Mucosa of rectum (tissue), 2 donors: ENCODE data around the gene OLFML1.
A peak's percentile ranks its signal among the peaks of the same experiment; 100 is the strongest.

ENCODE experiments used
- H3K27ac ChIP-seq, 2 donors: one replicate each; pipeline ENCODE4 v1.7.0; 2013; ENCODE audit warnings: inconsistent platforms in 2 of 2, low read depth in 2 of 2, low read length in 2 of 2
- H3K27me3 ChIP-seq, 2 donors: one replicate each; pipeline ENCODE4 v1.7.0; 2013; ENCODE audit warnings: low read length in 2 of 2; ENCODE audit not compliant: control insufficient read depth in 2 of 2, insufficient read depth in 2 of 2
- H3K36me3 ChIP-seq, 2 donors: one replicate each; pipeline ENCODE4 v1.7.0; 2013; ENCODE audit warnings: low read length in 2 of 2; ENCODE audit not compliant: control insufficient read depth in 2 of 2, insufficient read depth in 2 of 2
- H3K4me1 ChIP-seq, 2 donors: one replicate each; pipeline ENCODE4 v1.7.0; 2013; ENCODE audit warnings: low read length in 2 of 2, mild to moderate bottlenecking in 1 of 2; ENCODE audit not compliant: control insufficient read depth in 2 of 2, insufficient read depth in 2 of 2
- H3K4me3 ChIP-seq, 2 donors: one replicate each; pipeline ENCODE4 v1.7.0; 2013; ENCODE audit warnings: low read length in 2 of 2
- H3K9ac ChIP-seq, 2 donors: one replicate each; pipeline ENCODE4 v1.7.0; 2013; ENCODE audit warnings: low read length in 2 of 2, low read depth in 1 of 2, mild to moderate bottlenecking in 1 of 2
- H3K9me3 ChIP-seq, 2 donors: one replicate each; pipeline ENCODE4 v1.7.0; 2013; ENCODE audit warnings: low read length in 2 of 2; ENCODE audit not compliant: control insufficient read depth in 2 of 2
- donor health status: healthy.
- donor health status: Normal muscosa, but diverticular disease.

Gene OLFML1

GRCh38 chr11:7518811-7519562 is 33.7 kb downstream of the OLFML1 start:
- H3K9me3 ChIP-seq: no peaks in the 10 kb centered on the region
- H3K4me3 ChIP-seq: peak overlapping the region in 1 of 2 donors; percentile 7
- peak overlapping the region in 1 of 2 donors; percentile 67 for H3K27ac ChIP-seq
- H3K9ac ChIP-seq: no peak overlapping the region
- no peaks in the 10 kb centered on the region for H3K36me3 ChIP-seq
- H3K27me3 ChIP-seq: no peaks in the 10 kb centered on the region
- peaks cover 2 to 24% of the 10 kb centered on the region in 2 donors for H3K4me1 ChIP-seq

GRCh38 chr11:7520011-7520942 is 35.0 kb downstream of the OLFML1 start:
- Histone ChIP-seq H3K9ac (peak overlapping the region in 1 of 2 donors; percentile 3), H3K27me3 (no peaks in the 10 kb centered on the region), H3K27ac (peak overlapping the region; percentile 40 to 67), H3K9me3 (no peaks in the 10 kb centered on the region), H3K4me3 (peak overlapping the region in 1 of 2 donors; percentile 31), H3K36me3 (no peaks in the 10 kb centered on the region), H3K4me1 (peaks cover 2 to 16% of the 10 kb centered on the region in 2 donors)

- peak overlapping the region; percentile 40 to 67 for H3K27ac ChIP-seq
- H3K36me3 ChIP-seq: no peaks in the 10 kb centered on the region
Measured at GRCh38 chr11:7520981-7521487, 35.7 kb downstream of the OLFML1 start.

GRCh38 chr11:7522121-7522520 is 36.8 kb downstream of the OLFML1 start:
- H3K27ac ChIP-seq: peak overlapping the region in 1 of 2 donors; percentile 49
- H3K4me3 ChIP-seq: no peak overlapping the region
- H3K9ac ChIP-seq: no peak overlapping the region
- H3K9me3 ChIP-seq: no peaks in the 10 kb centered on the region
- H3K27me3 ChIP-seq: no peaks in the 10 kb centered on the region
- no peaks in the 10 kb centered on the region for H3K36me3 ChIP-seq
- H3K4me1 ChIP-seq: peaks cover 2 to 14% of the 10 kb centered on the region in 2 donors

More at GRCh38 chr11:7520981-7521487, 35.7 kb downstream of the OLFML1 start:
- H3K9me3 ChIP-seq: no peaks in the 10 kb centered on the region
- peak overlapping the region in 1 of 2 donors; percentile 9 for H3K4me3 ChIP-seq
- peak overlapping the region in 1 of 2 donors; percentile 3 for H3K9ac ChIP-seq
- H3K4me1 ChIP-seq: peaks cover 2 to 14% of the 10 kb centered on the region in 2 donors
- H3K27me3 ChIP-seq: no peaks in the 10 kb centered on the region

GRCh38 chr11:7522546-7522945 is 37.2 kb downstream of the OLFML1 start:
- no peaks in the 10 kb centered on the region for H3K9me3 ChIP-seq
- H3K27me3 ChIP-seq: no peaks in the 10 kb centered on the region
- no peaks in the 10 kb centered on the region for H3K36me3 ChIP-seq
- H3K9ac ChIP-seq: no peak overlapping the region
- H3K27ac ChIP-seq: peak overlapping the region in 1 of 2 donors; percentile 49
- H3K4me1 ChIP-seq: peaks cover 2 to 14% of the 10 kb centered on the region in 2 donors
- H3K4me3 ChIP-seq: no peak overlapping the region

GRCh38 chr11:7523416-7524210 is 38.3 kb downstream of the OLFML1 start:
- no peaks in the 10 kb centered on the region for H3K36me3 ChIP-seq
- no peak overlapping the region for H3K27ac ChIP-seq
- H3K4me1 ChIP-seq: peaks cover 2 to 14% of the 10 kb centered on the region in 2 donors
- no peaks in the 10 kb centered on the region for H3K9me3 ChIP-seq
- no peaks in the 10 kb centered on the region for H3K27me3 ChIP-seq
- no peak overlapping the region for H3K9ac ChIP-seq
- no peak overlapping the region for H3K4me3 ChIP-seq

GRCh38 chr11:7524462-7525235 is 39.3 kb downstream of the OLFML1 start:
- no peak overlapping the region for H3K4me3 ChIP-seq
- no peaks in the 10 kb centered on the region for H3K27me3 ChIP-seq
- H3K27ac ChIP-seq: no peak overlapping the region
- H3K9me3 ChIP-seq: no peaks in the 10 kb centered on the region
- H3K4me1 ChIP-seq: peaks cover 2 to 14% of the 10 kb centered on the region in 2 donors
- no peaks in the 10 kb centered on the region for H3K36me3 ChIP-seq
- H3K9ac ChIP-seq: no peak overlapping the region

GRCh38 chr11:7525424-7525823 is 40.1 kb downstream of the OLFML1 start:
- Histone ChIP-seq H3K36me3 (no peaks in the 10 kb centered on the region), H3K4me1 (peaks cover 2 to 14% of the 10 kb centered on the region in 2 donors), H3K27ac (no peak overlapping the region), H3K4me3 (no peak overlapping the region), H3K9ac (no peak overlapping the region), H3K27me3 (no peaks in the 10 kb centered on the region), H3K9me3 (no peaks in the 10 kb centered on the region)

- Histone ChIP-seq H3K27me3 (no peaks in the 10 kb centered on the region), H3K9me3 (no peaks in the 10 kb centered on the region), H3K4me1 (peaks cover 0 to 6% of the 10 kb centered on the region in 2 donors), H3K4me3 (no peak overlapping the region), H3K27ac (no peak overlapping the region), H3K36me3 (no peaks in the 10 kb centered on the region), H3K9ac (no peak overlapping the region)
Measured at GRCh38 chr11:7527029-7527428, 41.7 kb downstream of the OLFML1 start.
